ENCODE results near the gene BPGM. TPM values are rescaled to one million over a fixed set of nuclear protein-coding genes. Genes with fewer than 3 reads are reported as not detected.

The BPGM gene
- 19.3 to 24.2 TPM (median 20.1 TPM) in 5 replicates for total RNA-seq (2022; extraction: Qiagen RNA extraction; ENCODE audit: low read depth)

GRCh38 chr7:134646425-134647305, at the start of gene BPGM:
Gene BPGM (plus strand): TSS chr7:134646853. CDS start chr7:134661508, 14,655 bp downstream.

Other genes starting within 250 kb of the BPGM start
- 2,207 to 2,876 TPM (median 2,725 TPM) in 5 replicates for gene AKR1B1, start 187.8 kb upstream of the BPGM start, total RNA-seq (2022; extraction: Qiagen RNA extraction; ENCODE audit: low read depth)
- gene AKR1B10, start 119.3 kb upstream of the BPGM start, total RNA-seq (2022; extraction: Qiagen RNA extraction; ENCODE audit: low read depth) = 2,395 to 2,685 TPM (median 2,530 TPM) in 5 replicates
- gene AKR1B15, start 97.7 kb upstream of the BPGM start, total RNA-seq (2022; extraction: Qiagen RNA extraction; ENCODE audit: low read depth) = 31.9 to 46.8 TPM (median 39.2 TPM) in 5 replicates
- gene CALD1, start 132.8 kb downstream of the BPGM start, total RNA-seq (2022; extraction: Qiagen RNA extraction; ENCODE audit: low read depth) = 49.0 to 93.5 TPM (median 67.3 TPM) in 5 replicates

Data from A549 treated with CpdA at 1 μM for 4 hours (cell line).